IPS-NIHi7 (cell line): ENCODE measurements around the gene CDC42BPG.
"Not testable (repeated sequence)": the region's sequence is repeated elsewhere in the genome, so short reads cannot be mapped to it uniquely, and the experiment has no call there.

Source experiments
- DNase-seq: peaks from one replicate; pipeline ENCODE4 v3.0.0; 2012; ENCODE audit warnings: mixed read lengths; ENCODE audit errors: extremely low spot score

CDC42BPG gene

GRCh38 chr11:64835616-64836447 lies 8.6 kb downstream of the CDC42BPG start:
- no peak for DNase-seq

DNA sequence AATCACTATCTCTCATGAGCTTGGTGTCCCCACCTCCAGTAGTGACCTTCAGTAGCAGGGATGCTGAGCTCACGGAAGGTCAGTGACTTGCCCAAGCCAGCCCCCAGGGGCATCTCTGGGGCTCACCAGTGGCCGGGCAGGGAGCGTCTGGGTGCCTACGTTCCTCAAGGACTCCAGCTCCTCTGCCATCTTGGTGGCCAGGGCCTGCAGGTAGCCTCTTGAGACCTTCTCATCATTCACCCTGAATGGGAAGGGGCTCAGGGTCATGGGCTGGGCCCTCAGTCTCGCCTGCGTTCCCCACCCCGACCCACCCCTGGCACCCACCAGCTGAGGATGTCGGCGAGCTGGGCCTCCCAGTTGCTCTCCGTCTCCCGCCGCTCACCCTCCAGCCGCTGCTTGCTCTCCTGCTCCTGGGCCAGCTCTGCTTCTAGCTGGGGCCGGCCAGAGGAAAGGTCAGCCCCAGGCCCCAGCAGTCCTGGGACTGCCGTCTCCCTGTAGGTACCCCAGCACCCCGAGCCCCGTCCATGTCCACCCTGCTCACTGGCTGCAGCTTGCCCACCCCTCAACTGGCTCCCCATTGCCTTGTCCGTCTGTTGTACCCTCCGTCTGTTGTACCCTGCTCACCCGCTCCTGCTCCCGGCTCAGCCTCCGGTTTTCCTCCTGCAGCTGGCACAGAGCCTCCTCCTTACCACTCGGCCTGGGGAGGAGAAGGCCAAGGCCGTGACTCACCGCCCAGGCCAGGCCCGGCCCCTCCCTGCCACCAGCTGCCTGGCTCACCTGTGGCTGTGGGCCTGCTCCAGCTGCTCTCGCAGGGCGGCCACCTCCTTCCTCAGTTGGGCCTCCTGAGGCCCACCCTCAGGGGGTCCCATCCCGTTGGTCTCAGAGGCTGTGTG lies 9.5 kb downstream of the CDC42BPG start:
- no peak for DNase-seq

- DNase-seq: no peak
Measured at GRCh38 chr11:64834031-64834722, 10.3 kb downstream of the CDC42BPG start.

- DNase-seq: no peak
Measured at GRCh38 chr11:64833509-64833908, 10.9 kb downstream of the CDC42BPG start.

- no peak for DNase-seq
Measured at GRCh38 chr11:64833198-64833502, 11.3 kb downstream of the CDC42BPG start.

- no peak for DNase-seq
Measured at GRCh38 chr11:64832467-64833197, 11.8 kb downstream of the CDC42BPG start.

DNA sequence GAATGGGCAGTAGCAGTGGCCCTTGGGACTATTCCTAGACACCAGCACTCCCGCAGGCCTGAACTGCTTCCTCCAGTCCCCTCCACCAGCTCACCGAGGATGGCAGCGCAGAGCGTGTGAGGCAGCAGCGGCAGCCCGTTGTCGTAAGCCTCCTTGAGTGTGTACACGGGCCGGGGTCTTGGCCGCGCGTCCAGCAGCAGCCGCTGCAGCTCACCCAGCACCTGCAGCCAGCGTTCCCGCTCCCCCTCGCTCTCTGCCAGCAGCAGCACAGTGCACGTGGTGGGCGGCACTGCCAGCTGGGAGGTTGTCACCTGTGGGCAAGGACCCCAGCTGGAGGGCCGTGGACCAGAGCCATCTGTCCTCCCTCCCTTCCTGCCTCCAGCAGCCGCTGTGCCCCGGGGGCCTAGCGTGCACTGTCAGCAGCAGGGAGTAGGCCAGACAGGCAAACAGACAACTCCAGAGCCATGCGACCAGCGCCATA lies 13.0 kb downstream of the CDC42BPG start:
- DNase-seq: no peak

GRCh38 chr11:64829536-64830251 lies 14.8 kb downstream of the CDC42BPG start:
- no peak for DNase-seq

GRCh38 chr11:64827451-64827839 lies 17.0 kb downstream of the CDC42BPG start:
- no peak for DNase-seq

GRCh38 chr11:64826578-64827450 lies 17.6 kb downstream of the CDC42BPG start:
- peak; percentile 52 for DNase-seq

DNA sequence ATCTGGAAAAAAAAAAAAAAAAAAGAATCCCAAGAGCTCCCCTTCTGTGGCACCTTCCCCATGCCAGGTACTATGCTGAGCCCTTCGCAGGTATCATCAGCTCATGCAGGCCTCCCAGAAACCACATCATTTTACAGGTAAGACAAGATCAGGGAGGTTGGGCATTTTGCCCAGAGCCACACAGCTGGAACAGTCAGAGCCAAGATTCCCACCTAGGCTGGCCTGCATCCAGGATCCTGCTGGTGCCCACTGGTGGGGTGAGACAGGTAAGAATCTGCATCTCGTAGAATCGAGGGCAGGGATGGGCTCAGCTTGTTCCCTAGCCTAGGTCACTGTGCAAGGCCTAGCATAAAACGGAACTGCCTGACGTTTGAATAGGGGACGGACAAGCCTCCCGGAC lies 18.4 kb downstream of the CDC42BPG start:
- no peak for DNase-seq

DNA sequence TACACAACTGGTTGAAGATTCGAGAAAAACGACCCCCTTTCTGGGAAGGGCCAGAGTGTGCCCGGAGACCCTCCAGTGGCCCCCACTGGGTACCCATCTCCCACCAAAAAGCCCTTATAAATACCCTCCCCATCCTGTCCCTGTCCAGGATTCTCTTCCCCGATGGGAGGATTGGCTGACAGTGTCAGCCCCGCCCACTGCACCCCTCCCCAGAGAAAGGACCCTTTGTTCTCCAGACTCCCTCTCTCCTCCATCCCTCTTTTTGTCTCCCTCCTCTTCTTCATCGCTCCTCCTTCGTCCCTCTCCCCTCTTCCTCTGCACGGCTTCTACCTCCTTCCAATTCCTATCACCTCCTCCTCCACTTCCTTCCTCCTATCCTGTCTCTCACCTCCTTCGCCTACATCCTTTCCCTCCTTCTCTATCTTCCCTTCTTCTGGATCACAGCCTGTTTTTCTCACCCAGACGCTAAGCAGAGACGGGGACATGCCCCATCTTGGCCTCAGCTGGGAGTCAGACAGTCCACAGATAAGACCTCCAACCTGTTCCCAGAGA lies 20.8 kb downstream of the CDC42BPG start:
- DNase-seq: no peak

DNA sequence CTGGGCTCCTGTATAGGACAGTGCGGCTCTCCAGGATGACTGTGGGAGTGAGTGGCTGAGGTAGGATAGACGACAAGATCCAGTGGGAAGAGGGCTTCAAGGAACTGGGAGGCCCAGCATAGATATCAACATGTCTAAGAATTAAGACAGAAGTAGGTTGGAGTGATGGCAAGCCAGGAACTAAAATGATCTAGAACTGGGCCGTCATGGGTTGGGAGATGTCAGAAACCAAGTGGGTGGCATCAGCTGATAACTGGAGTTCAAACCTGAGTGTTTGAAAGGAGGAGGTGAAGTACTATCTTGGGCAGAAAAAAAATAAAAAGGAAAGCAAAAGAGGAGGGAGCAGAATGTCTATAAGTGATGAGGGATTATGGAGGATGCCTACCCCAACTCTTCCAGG lies 27.0 kb downstream of the CDC42BPG start:
- DNase-seq: no peak

- DNase-seq: not testable (repeated sequence)
Measured at GRCh38 chr11:64815433-64815832, 29.0 kb downstream of the CDC42BPG start.

DNA sequence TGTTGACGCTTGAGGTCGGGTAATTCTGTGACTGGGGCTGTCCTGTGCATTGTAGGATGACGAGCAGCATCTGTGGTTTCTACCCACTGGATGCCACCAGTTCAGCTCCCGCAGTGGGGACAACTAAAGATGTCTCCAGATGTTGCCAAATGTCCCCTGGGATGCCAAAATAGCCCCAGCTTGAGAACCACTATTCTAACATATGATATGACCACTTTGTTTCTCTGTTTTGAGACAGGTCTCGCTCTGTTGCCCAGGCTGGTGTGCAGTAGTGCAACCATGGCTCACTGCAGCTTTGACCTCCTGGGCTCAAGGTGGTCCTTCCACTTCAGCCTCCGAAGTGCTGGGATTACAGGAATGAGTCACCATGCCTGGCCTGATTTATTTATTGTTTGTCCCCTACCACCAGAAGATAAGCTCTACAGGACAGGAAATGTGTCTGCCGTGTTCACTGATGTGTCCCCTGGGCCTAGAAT lies 29.7 kb downstream of the CDC42BPG start:
- no peak for DNase-seq

- no peak for DNase-seq
Measured at GRCh38 chr11:64813826-64814225, 30.6 kb downstream of the CDC42BPG start.

GRCh38 chr11:64810891-64811272 lies 33.6 kb downstream of the CDC42BPG start:
- DNase-seq: no peak

GRCh38 chr11:64810271-64810890 lies 34.1 kb downstream of the CDC42BPG start, which contains the start of gene MEN1:
MEN1 (minus strand) TSS chr11:64810551; CDS start chr11:64810109, 442 bp downstream.
- peak; percentile 99 for DNase-seq

GRCh38 chr11:64809781-64810241 lies 34.6 kb downstream of the CDC42BPG start:
- peak; percentile 66 for DNase-seq
